Endothelial cell (in vitro differentiated cells): Measurements from ENCODE around the gene ANAPC2. TPM values are rescaled to one million over a fixed set of nuclear protein-coding genes. Genes with fewer than 3 reads are reported as not detected.
A peak's percentile ranks its signal among the peaks of the same experiment; 100 is the strongest.

ENCODE experiments used
- DNase-seq: peaks from one replicate; pipeline ENCODE4 v3.0.0; 2021; ENCODE audit warnings: low spot score
- H3K27ac Mint-ChIP-seq: one replicate; pipeline ENCODE4 v1.8.0; 2021; ENCODE audit warnings: mixed read lengths, inconsistent platforms; ENCODE audit not compliant: unreplicated experiment
- H3K27me3 Mint-ChIP-seq: one replicate; pipeline ENCODE4 v1.8.0; 2021; ENCODE audit warnings: mild to moderate bottlenecking, moderate library complexity, mixed read lengths, inconsistent platforms; ENCODE audit not compliant: unreplicated experiment
- H3K36me3 Mint-ChIP-seq: one replicate; pipeline ENCODE4 v1.8.0; 2021; ENCODE audit warnings: mild to moderate bottlenecking, low read depth, mixed read lengths, inconsistent platforms; ENCODE audit not compliant: unreplicated experiment
- H3K4me1 Mint-ChIP-seq: one replicate; pipeline ENCODE4 v1.8.0; 2021; ENCODE audit warnings: mild to moderate bottlenecking, mixed read lengths, inconsistent platforms; ENCODE audit not compliant: unreplicated experiment
- H3K4me3 Mint-ChIP-seq: one replicate; pipeline ENCODE4 v1.8.0; 2021; ENCODE audit warnings: mild to moderate bottlenecking, mixed read lengths, inconsistent platforms; ENCODE audit not compliant: unreplicated experiment
- H3K9me3 Mint-ChIP-seq: one replicate; pipeline ENCODE4 v1.8.0; 2021; ENCODE audit warnings: mixed read lengths, inconsistent platforms; ENCODE audit not compliant: unreplicated experiment
- CTCF ChIP-seq: fragments of 200-600 bp; sonication (generic); IDR thresholded peaks from one replicate; pipeline ENCODE4 v1.5.0; 2021; ENCODE audit warnings: antibody characterized with exemption; ENCODE audit not compliant: unreplicated experiment
- total RNA-seq: library from RNA; stranded (reverse); fragmentation: NEBNext Ultra II Directional; extraction: Animal tissue kit (Norgen Biotek cat#: 25700); gene quantifications from one replicate; pipeline ENCODE4 v1.2.1, GENCODE V29; 2021; ENCODE audit not compliant: unreplicated experiment

Gene ANAPC2
- total RNA-seq, 1 donor from 2014 or later: 76.8 TPM

- Mint-ChIP-seq H3K4me3 (no peak overlapping the region), H3K9me3 (no peaks in the 10 kb centered on the region), H3K27ac (no peak overlapping the region), H3K4me1 (peaks cover 7% of the 10 kb centered on the region), H3K36me3 (peaks cover 15% of the 10 kb centered on the region), H3K27me3 (peaks cover 13% of the 10 kb centered on the region)
- DNase-seq: no peak
- no peak for TF ChIP-seq CTCF
Measured at GRCh38 chr9:137212520-137212919, 24.2 kb upstream of the ANAPC2 start.

GRCh38 chr9:137211532-137211931 lies 23.2 kb upstream of the ANAPC2 start:
- no peak for TF ChIP-seq CTCF
- H3K27ac Mint-ChIP-seq: peak overlapping the region; percentile 68

DNA sequence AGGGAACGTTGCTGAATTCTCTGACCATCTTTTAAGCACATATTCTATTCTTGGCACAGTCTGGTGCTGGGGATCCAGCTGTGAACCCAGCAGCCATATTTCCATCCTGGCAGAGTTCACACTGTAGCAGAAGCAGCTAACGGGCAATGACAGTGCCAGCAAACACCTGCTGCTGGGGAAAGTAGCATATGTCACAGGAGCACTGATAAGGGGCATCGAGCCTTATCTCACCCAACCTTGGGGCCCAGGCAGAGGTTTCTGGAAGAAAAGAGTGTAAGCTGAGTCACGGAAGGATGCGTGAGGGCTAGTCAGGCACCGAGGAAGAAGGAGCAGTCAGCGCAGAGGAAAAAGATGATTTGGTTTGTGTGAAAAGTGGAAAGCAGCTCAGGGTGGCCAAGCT lies 18.2 kb upstream of the ANAPC2 start:
- TF ChIP-seq CTCF: no peak

More at GRCh38 chr9:137211532-137211931, 23.2 kb upstream of the ANAPC2 start:
- peaks cover 25% of the 10 kb centered on the region for H3K36me3 Mint-ChIP-seq
- no peaks in the 10 kb centered on the region for H3K9me3 Mint-ChIP-seq
- H3K4me3 Mint-ChIP-seq: peak overlapping the region; percentile 83
- no peak for DNase-seq
- peaks cover 12% of the 10 kb centered on the region for H3K27me3 Mint-ChIP-seq
- peaks cover 17% of the 10 kb centered on the region for H3K4me1 Mint-ChIP-seq

DNA sequence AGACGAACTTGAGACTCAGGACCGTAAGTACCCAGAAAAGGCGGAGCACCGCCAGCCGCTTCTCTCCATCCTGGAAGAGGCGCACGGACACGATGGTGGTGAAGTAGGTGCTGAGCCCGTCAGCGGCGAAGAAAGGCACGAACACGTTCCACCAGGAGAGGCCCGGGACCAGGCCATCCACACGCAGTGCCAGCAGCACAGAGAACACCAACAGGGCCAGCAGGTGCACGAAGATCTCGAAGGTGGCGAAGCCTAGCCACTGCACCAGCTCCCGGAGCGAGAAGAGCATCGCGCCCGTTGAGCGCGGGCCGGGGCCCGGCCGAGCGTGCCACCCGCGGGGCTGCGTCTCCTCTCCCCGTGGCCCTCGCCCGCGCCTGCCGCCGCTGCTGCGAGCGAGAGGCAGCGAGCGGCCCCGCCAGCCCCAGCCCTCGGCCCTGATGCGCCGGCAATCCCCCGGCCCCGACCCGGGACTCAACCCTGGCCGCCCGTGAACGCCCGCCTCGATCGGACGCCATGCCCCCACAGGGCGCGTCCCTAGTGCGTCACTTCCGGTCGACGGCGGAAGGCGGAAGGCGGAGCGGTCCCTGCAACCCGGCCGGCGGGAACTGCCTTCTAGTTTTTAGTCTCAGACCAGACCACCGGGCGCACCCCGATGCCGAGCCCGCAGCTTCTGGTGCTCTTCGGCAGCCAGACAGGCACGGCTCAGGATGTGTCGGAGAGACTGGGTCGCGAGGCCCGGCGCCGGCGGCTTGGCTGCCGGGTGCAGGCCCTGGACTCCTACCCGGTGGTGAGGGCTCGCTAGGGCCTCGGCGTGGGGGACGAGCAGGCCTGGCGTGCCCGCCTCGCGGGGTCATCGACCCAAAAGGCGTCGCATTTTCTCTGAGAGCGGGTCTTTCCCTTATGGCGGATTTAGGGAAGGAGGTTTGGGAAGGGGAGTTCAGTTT lies 17.0 kb upstream of the ANAPC2 start, which contains the start of the genes NDOR1 and TMEM203:
TSS of gene NDOR1 (plus strand) at position 575 of the 944 bp plus-strand sequence. CDS start at position 653, 78 bp downstream.
TSS of gene TMEM203 (minus strand) at position 523 of the 944 bp plus-strand sequence. CDS start at position 289, 234 bp downstream.
- peak within 1 kb of the TSS; percentile 55 for H3K27ac Mint-ChIP-seq
- peaks cover 9% of the 10 kb centered on the region for H3K27me3 Mint-ChIP-seq
- no peaks in the 10 kb centered on the region for H3K9me3 Mint-ChIP-seq
- no peak for TF ChIP-seq CTCF
- peak within 1 kb of the TSS; percentile 97 for H3K4me3 Mint-ChIP-seq
- peaks cover 15% of the 10 kb centered on the region for H3K36me3 Mint-ChIP-seq
- DNase-seq: peak; percentile 90
- peaks cover 21% of the 10 kb centered on the region for H3K4me1 Mint-ChIP-seq

More for the DNA sequence above, 18.2 kb upstream of the ANAPC2 start:
- no peaks in the 10 kb centered on the region for H3K9me3 Mint-ChIP-seq
- peaks cover 22% of the 10 kb centered on the region for H3K36me3 Mint-ChIP-seq
- no peak for DNase-seq
- peak overlapping the region; percentile 97 for H3K4me3 Mint-ChIP-seq
- H3K27ac Mint-ChIP-seq: peak overlapping the region; percentile 55
- H3K4me1 Mint-ChIP-seq: peaks cover 27% of the 10 kb centered on the region
- H3K27me3 Mint-ChIP-seq: peaks cover 14% of the 10 kb centered on the region

DNA sequence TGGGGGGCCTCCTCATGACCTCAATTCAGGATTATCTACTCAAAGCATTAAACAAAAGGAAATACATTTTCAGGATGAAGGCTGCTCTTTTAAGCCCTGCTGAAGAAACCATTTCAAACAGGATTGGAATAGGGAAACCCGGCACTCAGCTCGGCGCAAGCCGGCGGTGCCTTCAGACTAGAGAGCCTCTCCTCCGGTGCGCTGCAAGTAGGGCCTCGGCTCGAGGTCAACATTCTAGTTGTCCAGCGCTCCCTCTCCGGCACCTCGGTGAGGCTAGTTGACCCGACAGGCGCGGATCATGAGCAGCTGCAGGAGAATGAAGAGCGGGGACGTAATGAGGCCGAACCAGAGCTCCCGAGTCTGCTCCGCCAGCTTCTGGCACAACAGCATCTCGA lies 16.4 kb upstream of the ANAPC2 start:
- Mint-ChIP-seq H3K27me3 (peaks cover 9% of the 10 kb centered on the region), H3K36me3 (peaks cover 15% of the 10 kb centered on the region), H3K27ac (peak overlapping the region; percentile 48), H3K4me3 (peak overlapping the region; percentile 97), H3K9me3 (no peaks in the 10 kb centered on the region), H3K4me1 (peaks cover 21% of the 10 kb centered on the region)
- TF ChIP-seq CTCF: no peak
- DNase-seq: no peak
